H9 (cell line): Measurements from ENCODE around the gene FOXJ3. TPM values are rescaled to one million over a fixed set of nuclear protein-coding genes. Genes with fewer than 3 reads are reported as not detected.
A peak's percentile ranks its signal among the peaks of the same experiment; 100 is the strongest.

Experiments
- DNase-seq: peaks from one replicate; pipeline ENCODE4 v3.0.0-alpha.2; 2017
- H2AFZ ChIP-seq: one replicate; pipeline ENCODE4 v1.6.1; 2013; ENCODE audit warnings: mild to moderate bottlenecking, low read length, control low read depth, moderate library complexity
- H2AK5ac ChIP-seq: 2 replicates; pipeline ENCODE4 v1.6.1; 2013; ENCODE audit warnings: low read length, control low read depth, mixed read lengths; ENCODE audit not compliant: insufficient read length
- H2BK120ac ChIP-seq: one replicate; pipeline ENCODE4 v1.6.1; 2013; ENCODE audit warnings: low read depth, mild to moderate bottlenecking, low read length, control low read depth, inconsistent platforms; ENCODE audit not compliant: poor library complexity, severe bottlenecking
- H2BK12ac ChIP-seq: 2 replicates; pipeline ENCODE4 v1.6.1; 2013; ENCODE audit warnings: low read length, control low read depth, mixed read lengths, low read depth; ENCODE audit not compliant: insufficient read length
- H2BK15ac ChIP-seq: 2 replicates; pipeline ENCODE4 v1.6.1; 2013; ENCODE audit warnings: low read depth, low read length, control low read depth
- H2BK20ac ChIP-seq: one replicate; pipeline ENCODE4 v1.6.1; 2013; ENCODE audit warnings: low read depth, mild to moderate bottlenecking, low read length, control low read depth, inconsistent platforms; ENCODE audit not compliant: poor library complexity, severe bottlenecking
- H2BK5ac ChIP-seq: 2 replicates; pipeline ENCODE4 v1.6.1; 2013; ENCODE audit warnings: low read length, control low read depth, mixed read lengths; ENCODE audit not compliant: insufficient read length
- H3K14ac ChIP-seq: 2 replicates; pipeline ENCODE4 v1.6.1; 2013; ENCODE audit warnings: low read length, control low read depth; ENCODE audit not compliant: insufficient read depth
- H3K18ac ChIP-seq: 2 replicates; pipeline ENCODE4 v1.6.1; 2013; ENCODE audit warnings: low read depth, mild to moderate bottlenecking, mixed read lengths, low read length, control low read depth; ENCODE audit not compliant: insufficient read length
- H3K23ac ChIP-seq: 2 replicates; pipeline ENCODE4 v1.6.1; 2013; ENCODE audit warnings: low read length, control low read depth, mixed read lengths, low read depth; ENCODE audit not compliant: insufficient read length
- H3K23me2 ChIP-seq: 2 replicates; pipeline ENCODE4 v1.6.1; 2013; ENCODE audit warnings: low read depth, mild to moderate bottlenecking, mixed read lengths, low read length, control low read depth; ENCODE audit not compliant: insufficient read length, poor library complexity, severe bottlenecking
- H3K27ac ChIP-seq: 2 replicates; pipeline ENCODE4 v1.5.1; 2013; ENCODE audit warnings: low read length, control low read depth, mixed read lengths, low read depth; ENCODE audit not compliant: insufficient read length
- H3K27me3 ChIP-seq: 2 replicates; pipeline ENCODE4 v1.6.1; 2013; ENCODE audit warnings: low read length, control low read depth, inconsistent platforms; ENCODE audit not compliant: insufficient read depth
- H3K4ac ChIP-seq: 2 replicates; pipeline ENCODE4 v1.6.1; 2013; ENCODE audit warnings: low read depth, mild to moderate bottlenecking, control low read depth, inconsistent platforms, low read length, moderate library complexity
- H3K4me1 ChIP-seq: 2 replicates; pipeline ENCODE4 v1.6.1; 2013; ENCODE audit warnings: low read length, control low read depth, inconsistent platforms; ENCODE audit not compliant: insufficient read depth
- H3K4me2 ChIP-seq: 2 replicates; pipeline ENCODE4 v1.6.1; 2013; ENCODE audit warnings: low read length, control low read depth, mixed read lengths; ENCODE audit not compliant: insufficient read length, insufficient read depth
- H3K56ac ChIP-seq: 2 replicates; pipeline ENCODE4 v1.6.1; 2013; ENCODE audit warnings: low read depth, mild to moderate bottlenecking, mixed read lengths, low read length, control low read depth; ENCODE audit not compliant: insufficient read length
- H3K79me1 ChIP-seq: 2 replicates; pipeline ENCODE4 v1.6.1; 2013; ENCODE audit warnings: low read depth, mild to moderate bottlenecking, moderate library complexity, low read length, control low read depth, inconsistent platforms; ENCODE audit not compliant: insufficient read depth, poor library complexity, severe bottlenecking
- H3K79me2 ChIP-seq: 2 replicates; pipeline ENCODE4 v1.6.1; 2013; ENCODE audit warnings: low read length, control low read depth, inconsistent platforms; ENCODE audit not compliant: insufficient read depth
- H3K9ac ChIP-seq: 2 replicates; pipeline ENCODE4 v1.6.1; 2013; ENCODE audit warnings: low read length, control low read depth, mixed read lengths; ENCODE audit not compliant: insufficient read length; ENCODE audit errors: extremely low read depth
- H3K9me3 ChIP-seq: one replicate; pipeline ENCODE4 v1.6.1; 2013; ENCODE audit warnings: low read depth, low read length, inconsistent platforms; ENCODE audit not compliant: control insufficient read depth
- H3T11ph ChIP-seq: one replicate; pipeline ENCODE4 v1.6.1; 2013; ENCODE audit warnings: mild to moderate bottlenecking, low read length, control low read depth, inconsistent platforms
- H4K20me1 ChIP-seq: one replicate; pipeline ENCODE4 v1.6.1; 2013; ENCODE audit not compliant: control insufficient read depth, insufficient read length, insufficient read depth
- H4K5ac ChIP-seq: 2 replicates; pipeline ENCODE4 v1.6.1; 2013; ENCODE audit warnings: low read depth, mild to moderate bottlenecking, mixed read lengths, low read length, control low read depth; ENCODE audit not compliant: insufficient read length
- H4K8ac ChIP-seq: replicated peaks from 2 replicates; pipeline ENCODE4 v1.6.1; 2013; ENCODE audit warnings: low read length, control low read depth, mixed read lengths, low read depth; ENCODE audit not compliant: insufficient read length
- H4K91ac ChIP-seq: 2 replicates; pipeline ENCODE4 v1.6.1; 2013; ENCODE audit warnings: low read depth, mild to moderate bottlenecking, moderate library complexity, mixed read lengths, low read length, control low read depth; ENCODE audit not compliant: insufficient read length
- H3K27ac Mint-ChIP-seq, 3 experiments: 2 replicates in 2 of 3; 3 replicates in 1 of 3; pipeline ENCODE4 v1.8.0; 2020 to 2021; ENCODE audit warnings: mixed read lengths in 3 of 3, mild to moderate bottlenecking in 1 of 3, moderate library complexity in 1 of 3
- H3K27me3 Mint-ChIP-seq: 2 replicates; pipeline ENCODE4 v1.8.0; 2021; ENCODE audit warnings: low read depth, mild to moderate bottlenecking, moderate library complexity, mixed read lengths
- H3K36me3 Mint-ChIP-seq, 3 experiments: 2 replicates in 2 of 3; 3 replicates in 1 of 3; pipeline ENCODE4 v1.8.0; 2020 to 2021; ENCODE audit warnings: low read depth in 3 of 3, mixed read lengths in 3 of 3; ENCODE audit not compliant: insufficient read depth in 1 of 3
- H3K4me1 Mint-ChIP-seq, 2 experiments: 2 replicates each; pipeline ENCODE4 v1.8.0; 2020; ENCODE audit warnings: mixed read lengths in 2 of 2
- H3K4me3 Mint-ChIP-seq, 2 experiments: 2 replicates in 1 of 2; 3 replicates in 1 of 2; pipeline ENCODE4 v1.8.0; 2020 to 2021; ENCODE audit warnings: mild to moderate bottlenecking in 2 of 2, mixed read lengths in 2 of 2, moderate library complexity in 1 of 2
- H3K9me3 Mint-ChIP-seq, 2 experiments: 2 replicates in 1 of 2; 3 replicates in 1 of 2; pipeline ENCODE4 v1.8.0; 2020; ENCODE audit warnings: mild to moderate bottlenecking in 2 of 2, mixed read lengths in 2 of 2, moderate library complexity in 1 of 2
- CTCF ChIP-seq: fragments of 200-600 bp; sonication (generic); conservative IDR thresholded peaks from 3 replicates; pipeline ENCODE4 v1.8.0; 2021; ENCODE audit warnings: antibody characterized with exemption, mild to moderate bottlenecking
- WGBS: extraction: QIAGEN DNeasy Blood & Tissue Kit; methylation state at CpG from one replicate; pipeline ENCODE4 v1.1.7; 2013; ENCODE audit warnings: missing lambda C conversion rate, low lambda C conversion rate, mixed read lengths; ENCODE audit not compliant: insufficient read length; ENCODE audit errors: extremely low coverage; 5-methylcytosine and 5-hydroxymethylcytosine counted together
- total RNA-seq: library from RNA; stranded (reverse); gene quantifications from 2 replicates; pipeline ENCODE4 v1.2.1, GENCODE V29; 2021

The FOXJ3 gene
- total RNA-seq, 1 experiment from 2014 or later, result 49.9 TPM

DNA sequence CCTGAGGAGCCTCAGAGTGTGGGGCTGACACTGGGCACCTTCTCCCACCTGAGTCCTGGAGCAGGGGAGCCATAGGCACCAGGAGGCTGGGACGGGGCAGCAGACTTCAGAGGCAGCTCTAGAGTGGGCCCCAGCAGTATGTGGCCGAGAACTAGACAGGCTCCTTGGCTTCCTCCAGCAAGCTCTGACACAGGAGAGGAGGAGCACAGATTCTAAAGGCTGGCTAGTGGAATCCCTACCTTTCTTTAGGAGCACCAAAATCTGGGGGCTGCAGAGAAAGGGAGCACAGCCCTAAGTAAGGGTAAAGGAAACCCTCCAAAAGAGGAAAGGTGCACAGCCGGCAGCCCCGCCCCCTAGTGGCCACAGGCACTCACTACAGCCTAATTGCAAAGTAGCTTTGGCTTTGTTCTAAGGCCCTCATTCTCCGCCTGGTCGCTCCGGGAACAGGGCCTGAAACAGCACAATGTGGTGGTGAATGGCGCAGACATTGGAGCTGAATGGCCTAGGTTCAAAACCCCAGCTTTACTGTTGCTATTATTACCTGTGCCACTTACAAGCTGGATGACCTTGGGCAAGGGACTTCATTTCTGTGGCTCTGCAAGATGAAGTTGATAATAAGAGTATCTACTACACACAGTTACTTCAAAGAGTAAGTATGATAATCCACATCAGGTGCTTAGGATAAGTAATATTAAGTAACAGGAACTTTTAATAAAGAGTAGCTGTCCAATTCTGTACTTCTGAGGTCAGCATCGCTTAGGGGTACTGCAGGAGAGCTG lies 161.7 kb downstream of the FOXJ3 start:
- Histone ChIP-seq H3K79me1 (no peaks in the 10 kb centered on the region), H2AK5ac (no peak overlapping the region), H4K20me1 (no peaks in the 10 kb centered on the region), H2AFZ (no peak overlapping the region), H3K4ac (no peak overlapping the region), H2BK15ac (no peak overlapping the region), H3K27ac (no peak overlapping the region), H4K8ac (no peak overlapping the region), H2BK12ac (no peak overlapping the region), H3K4me2 (no peak overlapping the region), H2BK5ac (no peak overlapping the region), H3K56ac (no peak overlapping the region), H3K14ac (no peak overlapping the region), H3K9ac (no peak overlapping the region), H3K23me2 (no peaks in the 10 kb centered on the region), H3K4me1 (no peaks in the 10 kb centered on the region), H3K27me3 (no peaks in the 10 kb centered on the region), H3K9me3 (no peaks in the 10 kb centered on the region), H3K18ac (no peak overlapping the region), H4K91ac (no peak overlapping the region), H3K23ac (no peak overlapping the region), H2BK120ac (no peak overlapping the region), H3T11ph (no peak overlapping the region), H2BK20ac (no peak overlapping the region), H4K5ac (no peak overlapping the region), H3K79me2 (no peaks in the 10 kb centered on the region)
- Mint-ChIP-seq H3K27ac (no peak overlapping the region), H3K4me3 (no peak overlapping the region), H3K9me3 (no peaks in the 10 kb centered on the region; a peak in 1 of 5 replicates), H3K27me3 (no peaks in the 10 kb centered on the region), H3K4me1 (peaks cover 10 to 11% of the 10 kb centered on the region in 2 experiments), H3K36me3 (peaks cover 0 to 2% (median 0%) of the 10 kb centered on the region in 3 experiments; a peak in 1 of 7 replicates)
- TF ChIP-seq CTCF, result peak; percentile 97
- peak; percentile 84 for DNase-seq
- WGBS, result no CpG with 5 or more reads among the region's 9 CpGs
